Stimulated activated CD8-positive, alpha-beta memory T cell treated with anti-CD3 and anti-CD28 coated beads, Interleukin-15, amount 100 ng/mL, for 1 hour (primary cell): ENCODE data around the gene ANK3.

Experiments used
- DNase-seq: peaks from one replicate; pipeline ENCODE4 v3.0.0-alpha.2; 2020; ENCODE audit warnings: low read depth

The ANK3 gene

GRCh38 chr10:60138842-60139241 lies 250.8 kb downstream of the ANK3 start:
- DNase-seq = no peak

DNA sequence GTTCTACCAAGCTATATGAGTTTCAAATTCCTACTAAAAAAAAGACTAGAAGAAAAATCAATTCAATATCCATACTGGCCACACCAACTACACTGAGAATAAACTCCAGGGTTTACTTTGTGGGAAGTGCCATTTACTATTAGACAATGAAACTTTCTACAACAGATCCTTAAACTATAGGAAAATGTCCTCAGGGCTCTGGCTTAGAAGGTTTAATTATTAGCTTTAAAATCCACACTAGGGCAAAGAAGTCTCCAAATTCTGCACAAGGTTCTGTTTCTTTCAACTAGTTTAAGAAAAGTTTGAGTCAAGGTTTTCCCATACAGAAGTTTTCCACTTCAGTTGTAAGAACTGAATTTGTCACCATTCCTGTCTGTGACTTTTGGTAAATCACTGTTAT lies 251.6 kb downstream of the ANK3 start:
- DNase-seq = no peak

DNA sequence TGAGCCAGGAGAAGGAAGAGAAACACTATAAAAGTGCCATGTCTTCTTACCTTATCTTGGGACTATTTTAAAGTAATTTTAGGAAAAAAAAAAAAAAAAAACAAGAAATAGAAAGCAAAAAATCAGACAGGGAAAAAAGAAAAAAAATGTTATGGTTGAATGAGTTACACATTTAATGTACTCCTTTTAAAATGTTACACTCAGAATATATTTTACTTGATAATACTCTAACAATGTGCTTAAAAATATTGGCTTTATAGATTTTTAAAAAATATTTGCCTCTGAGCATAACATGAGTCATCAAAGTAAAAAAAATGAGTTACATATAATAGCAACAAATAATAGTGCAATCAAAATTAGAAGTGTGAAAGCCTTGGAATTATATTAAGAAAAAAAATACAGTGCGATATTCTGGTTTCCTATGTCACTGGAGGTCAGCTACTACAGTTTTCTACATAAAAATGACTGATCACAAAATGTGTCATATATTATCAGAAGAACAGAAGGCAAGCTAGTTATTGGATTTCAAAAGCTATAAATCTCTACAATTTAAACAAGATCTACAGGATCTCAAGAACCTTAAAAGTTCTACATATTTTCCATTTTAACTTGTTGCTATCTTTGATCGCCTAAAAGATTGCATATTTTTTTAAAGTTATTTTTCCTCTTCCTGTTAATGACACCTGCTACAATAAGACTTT lies 252.2 kb downstream of the ANK3 start:
- DNase-seq = no peak

DNA sequence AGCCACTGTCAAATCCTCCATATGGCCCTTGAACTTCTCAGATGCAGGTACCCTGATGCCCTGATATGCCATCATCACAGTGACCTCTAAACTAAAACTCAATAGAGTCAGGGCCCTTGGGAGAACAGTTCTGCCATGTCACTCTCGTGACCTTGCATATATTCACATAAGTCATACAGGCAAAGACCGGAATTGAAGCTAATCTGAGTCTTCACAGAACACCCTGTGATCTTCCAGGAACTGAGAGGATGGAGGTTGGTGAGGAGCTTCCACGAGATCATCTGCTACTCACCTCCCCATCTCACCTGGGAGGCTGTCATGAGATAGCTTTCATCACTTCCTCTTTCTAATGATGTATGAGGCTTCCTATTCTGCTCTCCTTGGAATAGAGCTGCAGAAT lies 254.7 kb downstream of the ANK3 start:
- DNase-seq = no peak

- DNase-seq = no peak
Observed at GRCh38 chr10:60134548-60134947, 255.1 kb downstream of the ANK3 start.

DNA sequence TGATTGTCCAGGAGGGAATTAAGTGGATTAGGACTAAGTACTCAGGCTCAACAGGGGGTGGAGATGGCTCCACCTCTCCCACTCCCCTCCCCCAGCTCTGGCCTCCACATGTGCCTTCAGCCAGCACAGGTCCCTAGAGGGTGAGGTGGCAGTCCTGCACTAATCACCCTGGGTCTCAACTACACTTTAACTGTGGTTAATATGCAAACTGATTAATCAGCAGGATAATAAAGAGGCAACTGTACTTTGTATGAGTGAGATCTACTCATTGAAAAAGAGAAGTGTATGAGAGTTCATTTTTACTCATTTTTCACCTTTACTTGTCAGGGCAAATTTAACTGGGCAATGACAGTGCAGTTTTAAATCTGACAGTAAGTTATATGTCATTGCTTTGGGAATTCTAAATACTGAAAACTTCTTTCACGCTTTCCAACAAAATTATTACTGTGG lies 259.5 kb downstream of the ANK3 start:
- DNase-seq = no peak

DNA sequence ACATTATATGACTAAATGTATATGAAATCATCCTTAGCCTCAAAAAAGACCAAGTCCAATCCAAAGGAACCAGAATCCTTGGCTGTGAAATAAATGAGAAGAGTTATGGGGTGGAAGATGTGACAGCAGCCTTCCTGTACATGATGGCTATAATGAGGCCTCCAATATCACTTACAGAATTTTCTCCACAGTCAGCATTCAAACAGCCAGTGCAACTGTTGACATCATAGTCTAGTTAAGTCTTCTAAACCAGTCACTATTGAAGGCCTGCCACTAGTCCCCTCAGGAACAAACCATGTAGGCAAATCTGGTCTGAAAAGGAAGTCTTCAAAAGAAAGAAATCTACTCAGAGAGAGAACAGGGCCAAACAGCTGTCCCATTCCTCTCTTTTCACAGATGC lies 263.8 kb downstream of the ANK3 start:
- DNase-seq = no peak

DNA sequence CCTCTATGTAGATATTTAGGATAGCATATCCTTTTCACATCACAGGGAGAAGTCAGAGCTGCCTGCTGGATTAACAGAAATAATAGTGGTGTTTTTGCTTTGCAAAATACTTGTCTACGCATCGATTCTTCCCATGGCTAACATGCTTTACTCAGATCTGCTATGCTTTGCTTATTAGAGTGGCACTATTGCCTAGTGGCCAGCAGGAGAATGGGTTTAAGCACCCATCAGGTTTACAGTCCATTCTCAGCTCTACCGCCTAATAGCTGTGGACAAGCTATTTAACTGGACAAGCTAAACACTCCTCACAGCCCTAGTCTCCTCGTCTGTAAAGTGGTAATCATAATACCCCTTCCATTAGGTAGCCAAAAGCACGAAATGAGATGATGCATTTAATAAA lies 265.1 kb downstream of the ANK3 start:
- DNase-seq = no peak

- no peak for DNase-seq
Observed at GRCh38 chr10:60123668-60124067, 266.0 kb downstream of the ANK3 start.

- no peak for DNase-seq
Observed at GRCh38 chr10:60123172-60123571, 266.5 kb downstream of the ANK3 start.

- no peak for DNase-seq
Observed at GRCh38 chr10:60122190-60122589, 267.5 kb downstream of the ANK3 start.

GRCh38 chr10:60114765-60115586 lies 274.7 kb downstream of the ANK3 start:
- DNase-seq = no peak

- no peak for DNase-seq
Observed at GRCh38 chr10:60110739-60111138, 278.9 kb downstream of the ANK3 start.

- DNase-seq = no peak
Observed at GRCh38 chr10:60107308-60107976, 282.2 kb downstream of the ANK3 start.

DNA sequence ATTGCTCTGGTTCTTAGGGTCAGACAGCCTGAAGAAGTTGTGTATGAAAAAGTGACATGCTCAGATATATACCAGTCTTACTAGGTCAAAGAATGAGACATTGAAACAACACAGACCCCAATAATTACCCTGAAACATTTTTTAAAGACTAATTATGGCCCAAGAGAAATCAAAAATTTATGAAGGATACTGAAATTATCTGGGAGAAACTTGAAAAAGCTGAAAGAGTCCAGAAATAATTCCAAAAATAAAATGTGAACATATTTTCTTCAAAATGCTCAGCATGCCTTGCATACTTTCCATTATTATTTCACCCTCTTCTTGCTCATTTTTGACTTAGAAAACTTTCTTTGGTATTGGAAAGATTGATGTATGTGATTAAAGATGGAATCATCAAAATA lies 284.4 kb downstream of the ANK3 start:
- DNase-seq = no peak

DNA sequence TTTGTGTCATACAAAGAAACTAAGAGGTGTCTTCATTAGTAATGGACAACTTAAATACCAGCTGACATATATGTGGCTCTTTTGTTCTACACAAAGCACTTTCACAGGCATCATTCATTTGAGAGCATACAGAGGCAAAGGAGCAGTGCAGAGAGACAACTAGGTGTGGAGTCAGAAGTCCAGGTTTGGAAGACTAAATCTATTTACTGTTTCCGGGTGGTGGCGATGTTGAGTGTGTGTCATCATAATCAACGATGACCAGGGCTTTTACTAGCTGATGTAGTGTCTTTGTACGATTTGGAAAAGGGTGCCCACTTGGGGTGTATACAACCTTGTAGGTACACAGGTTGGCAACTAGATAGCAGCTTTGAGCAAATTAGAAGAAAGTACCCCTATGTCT lies 287.9 kb downstream of the ANK3 start:
- no peak for DNase-seq

DNA sequence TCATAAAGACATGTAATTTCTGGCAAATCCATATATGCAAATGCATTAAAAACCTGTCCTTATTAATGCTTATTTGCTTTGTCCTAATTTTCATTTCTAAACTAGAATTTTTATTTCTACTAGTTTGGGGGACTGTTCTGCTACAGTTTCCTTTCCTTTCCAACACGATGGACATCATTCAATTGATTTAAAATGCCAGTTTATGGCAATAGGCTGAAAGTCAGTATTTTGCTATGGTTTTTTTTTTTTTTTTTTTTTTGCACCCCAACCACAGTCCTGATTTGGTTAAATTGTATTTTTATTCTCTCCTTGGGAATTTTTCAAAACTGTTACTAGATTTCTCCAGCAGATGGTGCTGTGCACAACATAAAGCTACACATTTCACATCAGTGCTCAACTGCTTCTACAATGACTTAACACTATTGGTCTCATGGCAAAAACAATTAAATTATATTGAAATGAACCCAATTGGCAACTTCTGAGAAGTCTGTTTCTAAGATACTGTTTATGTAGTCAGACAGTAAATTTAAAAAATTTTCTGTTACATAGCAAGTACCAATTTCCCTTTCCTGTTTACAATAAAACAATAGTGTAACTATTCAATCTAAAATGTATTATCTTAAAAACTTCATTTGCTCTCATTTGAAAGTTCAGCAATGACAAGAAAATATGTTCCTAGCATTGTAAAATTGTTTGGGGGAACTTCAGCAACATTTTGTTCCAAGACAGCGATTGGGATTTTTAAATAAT lies 289.5 kb downstream of the ANK3 start:
- no peak for DNase-seq

GRCh38 chr10:60098677-60099601 lies 290.7 kb downstream of the ANK3 start:
- no peak for DNase-seq

DNA sequence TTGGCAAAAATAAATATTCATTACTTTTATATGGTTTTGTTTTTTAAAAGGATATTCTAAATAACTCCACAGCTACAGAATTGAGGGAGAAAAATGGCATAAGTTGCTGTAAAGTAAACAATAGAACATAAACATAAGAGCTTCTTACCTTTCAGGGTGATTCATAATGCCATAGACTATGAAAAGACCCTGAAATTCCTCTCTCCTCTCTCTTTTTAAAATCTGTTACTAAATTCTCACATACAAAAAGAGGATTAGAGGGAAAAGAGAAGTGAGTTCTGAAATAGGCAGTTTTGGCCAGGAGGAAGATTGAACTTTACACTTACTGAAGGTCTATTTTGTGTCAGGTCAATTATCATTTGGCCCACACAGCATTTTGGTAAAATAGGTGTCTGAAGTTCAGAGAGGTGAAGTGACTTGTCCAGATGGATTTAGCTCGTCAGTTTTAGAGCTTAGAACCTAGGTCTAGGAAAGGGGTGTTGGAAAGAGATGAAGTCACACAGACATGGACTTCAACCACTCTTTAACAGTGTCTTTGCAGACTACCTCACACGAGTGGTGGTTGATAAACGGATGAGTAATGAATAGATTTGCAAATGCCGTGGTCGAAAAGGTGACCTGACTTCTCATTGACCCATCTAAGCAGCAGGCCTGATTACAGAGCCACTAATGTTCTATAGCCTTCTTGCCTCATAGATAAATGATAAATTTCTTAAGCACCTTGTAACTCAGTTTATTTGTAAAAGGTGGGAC lies 292.7 kb downstream of the ANK3 start:
- DNase-seq = no peak

DNA sequence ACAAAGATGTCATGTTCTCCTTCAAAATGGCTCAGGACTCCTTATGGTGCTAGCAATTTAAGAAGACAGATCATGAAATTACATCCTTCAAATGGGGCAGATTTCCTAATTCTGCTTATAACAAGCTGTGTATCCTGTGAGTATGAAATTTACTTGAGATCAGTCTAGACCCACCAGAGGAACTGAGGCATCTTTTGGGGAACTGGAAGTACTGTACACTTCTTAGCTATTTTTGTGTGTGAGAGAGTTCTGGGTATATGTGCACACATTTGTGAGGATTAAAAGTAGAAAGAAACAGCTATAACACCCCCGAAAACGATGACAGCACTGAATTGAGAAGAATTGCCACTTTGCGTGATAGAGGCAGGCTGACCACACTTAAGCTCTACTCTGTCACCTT lies 296.4 kb downstream of the ANK3 start:
- DNase-seq = no peak
